CD4-positive, alpha-beta memory T cell (primary cell): Measurements from ENCODE around the gene RS1. TPM values are rescaled to one million over a fixed set of nuclear protein-coding genes. Genes with fewer than 3 reads are reported as not detected.

ENCODE experiments used
- CTCF ChIA-PET: fragments of 350-600 bp; sonication (Branson Sonifier 250); formaldehyde crosslinking; loops from one replicate; lab custom pipeline; 2021; ENCODE audit warnings: inconsistent platforms; ENCODE audit not compliant: partially characterized antibody; lab: Charles Lee
- POLR2A ChIA-PET: fragments of 350-600 bp; sonication (Branson Sonifier 250); formaldehyde crosslinking; loops from one replicate; lab custom pipeline; 2021; ENCODE audit not compliant: partially characterized antibody; lab: Charles Lee
- DNase-seq, 5 donors: peaks; one replicate each; pipeline versions ENCODE4 v3.0.0 to v3.0.0-alpha.2; 2020 to 2022; ENCODE audit warnings: mixed read lengths in 1 of 5
- H3K27ac ChIP-seq: one replicate; pipeline ENCODE4 v1.7.0; 2013; ENCODE audit warnings: low read depth, low read length
- H3K27me3 ChIP-seq: 2 replicates; pipeline ENCODE4 v1.7.0; 2013; ENCODE audit warnings: mild to moderate bottlenecking, low read length, moderate library complexity; ENCODE audit not compliant: insufficient read depth
- H3K36me3 ChIP-seq: 2 replicates; pipeline ENCODE4 v1.7.0; 2013; ENCODE audit warnings: mild to moderate bottlenecking, low read length, moderate library complexity; ENCODE audit not compliant: insufficient read depth
- H3K4me1 ChIP-seq: 2 replicates; pipeline ENCODE4 v1.7.0; 2013; ENCODE audit warnings: mild to moderate bottlenecking, low read length, moderate library complexity; ENCODE audit not compliant: insufficient read depth
- H3K4me3 ChIP-seq, 2 donors: one replicate each; pipeline ENCODE4 v1.7.0; 2013; ENCODE audit warnings: low read length in 2 of 2, mild to moderate bottlenecking in 1 of 2
- H3K9me3 ChIP-seq, 2 donors: one replicate each; pipeline ENCODE4 v1.7.0; 2013; ENCODE audit warnings: low read length in 2 of 2, control low read depth in 1 of 2; ENCODE audit not compliant: control insufficient read depth in 1 of 2
- H3K27ac Mint-ChIP-seq, 7 donors: one replicate each; pipeline ENCODE4 v1.8.0; 2020 to 2021; ENCODE audit warnings: mixed read lengths in 7 of 7, mild to moderate bottlenecking in 6 of 7, inconsistent platforms in 3 of 7, moderate library complexity in 3 of 7
- H3K27me3 Mint-ChIP-seq, 2 donors: one replicate each; pipeline ENCODE4 v1.8.0; 2020 to 2021; ENCODE audit warnings: mixed read lengths in 2 of 2
- H3K36me3 Mint-ChIP-seq, 2 donors: one replicate each; pipeline ENCODE4 v1.8.0; 2020 to 2021; ENCODE audit warnings: mixed read lengths in 2 of 2, inconsistent platforms in 1 of 2, mild to moderate bottlenecking in 1 of 2
- H3K4me1 Mint-ChIP-seq, 4 donors: one replicate each; pipeline ENCODE4 v1.8.0; 2020 to 2021; ENCODE audit warnings: mixed read lengths in 4 of 4, mild to moderate bottlenecking in 1 of 4
- H3K4me3 Mint-ChIP-seq, 8 donors: one replicate each; pipeline ENCODE4 v1.8.0; 2020 to 2021; ENCODE audit warnings: mixed read lengths in 8 of 8, mild to moderate bottlenecking in 7 of 8, moderate library complexity in 6 of 8, inconsistent platforms in 3 of 8
- H3K9me3 Mint-ChIP-seq, 8 donors: one replicate each; pipeline ENCODE4 v1.8.0; 2020 to 2021; ENCODE audit warnings: mixed read lengths in 8 of 8, mild to moderate bottlenecking in 5 of 8, inconsistent platforms in 3 of 8, moderate library complexity in 1 of 8
- intact Hi-C: fragments of 100-400 bp; cut with micrococcal nuclease; formaldehyde crosslinking; loops from one replicate; pipeline ENCODE4 v1.15.1; 2023
- polyA plus RNA-seq, 2 donors: library from polyadenylated mRNA; unstranded; fragments of 300-500 nt; fragmentation: Illumina TruSeq; gene quantifications; one replicate each; pipeline ENCODE4 v1.2.3, GENCODE V29; 2021
- total RNA-seq, 2 experiments: library from RNA; stranded (reverse); gene quantifications; one replicate each; pipeline ENCODE4 v1.2.3, GENCODE V29; 2021

RS1 gene
- total and polyA plus RNA-seq, 4 experiments from 2014 or later = not detected

- Histone ChIP-seq H3K27ac (no peak overlapping the region), H3K4me1 (no peaks in the 10 kb centered on the region), H3K36me3 (no peaks in the 10 kb centered on the region), H3K27me3 (no peaks in the 10 kb centered on the region), H3K4me3 (no peak overlapping the region), H3K9me3 (no peaks in the 10 kb centered on the region)
- POLR2A ChIA-PET = no interaction called here
- H3K36me3 Mint-ChIP-seq = peaks cover 13% of the 10 kb centered on the region in 2 donors
- CTCF ChIA-PET = no interaction called here
- H3K4me1 Mint-ChIP-seq = no peaks in the 10 kb centered on the region
- no peak for DNase-seq
- no peak overlapping the region for H3K4me3 Mint-ChIP-seq
- H3K27ac Mint-ChIP-seq = no peak overlapping the region
- no peaks in the 10 kb centered on the region for H3K9me3 Mint-ChIP-seq
- no peaks in the 10 kb centered on the region for H3K27me3 Mint-ChIP-seq
- intact Hi-C loops = no loop called here
These were observed 51.6 kb downstream of the RS1 start for GRCh38 chrX:18620349-18620748.

GRCh38 chrX:18619288-18619687, 52.6 kb downstream of the RS1 start:
- H3K27ac Mint-ChIP-seq = no peak overlapping the region
- ChIA-PET POLR2A (no interaction called here), CTCF (no interaction called here)
- H3K9me3 ChIP-seq = no peaks in the 10 kb centered on the region
- peaks cover 8 to 11% of the 10 kb centered on the region in 2 donors for H3K36me3 Mint-ChIP-seq
- no peaks in the 10 kb centered on the region for H3K4me1 ChIP-seq
- H3K9me3 Mint-ChIP-seq = no peaks in the 10 kb centered on the region
- no peaks in the 10 kb centered on the region for H3K27me3 ChIP-seq
- intact Hi-C loops = no loop called here
- H3K4me3 ChIP-seq = no peak overlapping the region
- DNase-seq = no peak
- H3K27me3 Mint-ChIP-seq = no peaks in the 10 kb centered on the region
- H3K4me3 Mint-ChIP-seq = no peak overlapping the region
- no peaks in the 10 kb centered on the region for H3K36me3 ChIP-seq
- no peaks in the 10 kb centered on the region for H3K4me1 Mint-ChIP-seq
- H3K27ac ChIP-seq = no peak overlapping the region

DNA sequence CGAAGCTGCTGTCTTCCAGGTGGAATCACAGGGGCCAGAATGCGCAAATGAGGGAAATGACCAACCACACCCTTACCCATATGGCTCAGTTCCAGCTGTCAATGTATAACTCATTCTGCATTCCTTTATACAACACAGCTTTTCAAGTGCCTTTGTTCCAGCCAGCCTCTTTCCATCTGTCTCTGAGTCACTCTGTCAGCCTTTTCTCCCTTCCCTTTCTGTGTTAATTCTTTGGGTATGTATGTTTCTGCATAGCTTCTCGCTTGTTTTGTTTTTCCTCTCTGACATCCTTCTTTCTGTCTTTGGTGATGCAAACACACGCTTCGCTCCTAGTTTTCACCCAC, 54.5 kb downstream of the RS1 start:
- ChIA-PET CTCF (no interaction called here), POLR2A (no interaction called here)
- no peak overlapping the region for H3K27ac ChIP-seq
- H3K9me3 Mint-ChIP-seq = no peaks in the 10 kb centered on the region
- no peak overlapping the region for H3K27ac Mint-ChIP-seq
- H3K9me3 ChIP-seq = no peaks in the 10 kb centered on the region
- H3K4me1 Mint-ChIP-seq = no peaks in the 10 kb centered on the region
- no peaks in the 10 kb centered on the region for H3K27me3 Mint-ChIP-seq
- H3K4me3 Mint-ChIP-seq = no peak overlapping the region
- no peak overlapping the region for H3K4me3 ChIP-seq
- peaks cover 8 to 11% of the 10 kb centered on the region in 2 donors for H3K36me3 Mint-ChIP-seq
- no peaks in the 10 kb centered on the region for H3K36me3 ChIP-seq
- H3K4me1 ChIP-seq = no peaks in the 10 kb centered on the region
- no peak for DNase-seq
- intact Hi-C loops = no loop called here
- no peaks in the 10 kb centered on the region for H3K27me3 ChIP-seq

DNA sequence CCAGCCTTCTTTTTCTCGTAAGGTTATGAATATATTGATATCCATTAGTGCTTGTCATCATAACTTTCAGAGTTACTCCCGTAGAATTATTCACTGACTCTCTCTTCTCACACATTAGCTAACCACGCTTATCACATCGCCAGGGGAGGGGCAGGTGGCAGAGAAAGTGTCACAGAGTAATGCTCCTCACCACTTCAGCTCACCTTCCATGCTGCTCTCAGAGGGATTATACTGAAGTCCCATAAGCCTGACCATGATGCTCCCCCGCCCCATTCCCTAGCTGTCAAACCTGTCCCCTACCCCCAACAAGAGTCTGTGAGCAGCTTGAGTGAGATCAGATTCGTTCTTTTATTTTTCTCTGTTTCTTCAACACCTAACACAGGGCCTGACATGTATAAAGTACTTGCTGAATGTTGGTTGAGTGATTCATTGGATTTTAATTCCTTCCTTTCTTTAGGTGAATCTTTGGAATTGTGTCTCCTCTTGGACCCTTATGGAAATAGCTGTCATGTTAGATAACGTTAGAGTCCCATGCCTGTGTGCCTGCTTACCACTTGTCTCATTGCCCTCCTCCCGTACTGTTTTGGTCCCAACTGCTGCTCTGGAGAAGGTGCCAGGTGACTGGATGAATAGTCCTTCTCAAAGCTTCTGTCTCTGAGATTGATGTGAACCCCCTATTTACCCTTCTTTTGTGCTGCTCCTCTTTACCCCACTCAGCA, 55.1 kb downstream of the RS1 start:
- H3K4me3 ChIP-seq = no peak overlapping the region
- Mint-ChIP-seq H3K4me1 (no peaks in the 10 kb centered on the region), H3K4me3 (no peak overlapping the region), H3K27me3 (no peaks in the 10 kb centered on the region), H3K27ac (no peak overlapping the region), H3K36me3 (peaks cover 8 to 11% of the 10 kb centered on the region in 2 donors), H3K9me3 (no peaks in the 10 kb centered on the region)
- H3K4me1 ChIP-seq = no peaks in the 10 kb centered on the region
- ChIA-PET CTCF (interaction anchor here (0.9 kb wide), 1 partner anchor 270 kb away, joined by 3 read pairs; no protein-coding TSS in a partner anchor), POLR2A (no interaction called here)
- H3K9me3 ChIP-seq = no peaks in the 10 kb centered on the region
- H3K27me3 ChIP-seq = no peaks in the 10 kb centered on the region
- H3K36me3 ChIP-seq = no peaks in the 10 kb centered on the region
- DNase-seq = no peak
- no peak overlapping the region for H3K27ac ChIP-seq
- intact Hi-C loops = no loop called here

- H3K36me3 ChIP-seq = no peaks in the 10 kb centered on the region
- H3K4me3 ChIP-seq = no peak overlapping the region
- Mint-ChIP-seq H3K27me3 (no peaks in the 10 kb centered on the region), H3K4me1 (no peaks in the 10 kb centered on the region), H3K36me3 (peaks cover 12 to 17% of the 10 kb centered on the region in 2 donors), H3K4me3 (no peak overlapping the region), H3K9me3 (peaks cover 0 to 2% (median 0%) of the 10 kb centered on the region in 8 donors), H3K27ac (no peak overlapping the region)
- DNase-seq = no peak
- CTCF ChIA-PET = no interaction called here
- H3K4me1 ChIP-seq = no peaks in the 10 kb centered on the region
- H3K27ac ChIP-seq = no peak overlapping the region
- POLR2A ChIA-PET = no interaction called here
- no peaks in the 10 kb centered on the region for H3K27me3 ChIP-seq
- no peaks in the 10 kb centered on the region for H3K9me3 ChIP-seq
- intact Hi-C loops = no loop called here
These were observed 57.8 kb downstream of the RS1 start for GRCh38 chrX:18613930-18614639.

DNA sequence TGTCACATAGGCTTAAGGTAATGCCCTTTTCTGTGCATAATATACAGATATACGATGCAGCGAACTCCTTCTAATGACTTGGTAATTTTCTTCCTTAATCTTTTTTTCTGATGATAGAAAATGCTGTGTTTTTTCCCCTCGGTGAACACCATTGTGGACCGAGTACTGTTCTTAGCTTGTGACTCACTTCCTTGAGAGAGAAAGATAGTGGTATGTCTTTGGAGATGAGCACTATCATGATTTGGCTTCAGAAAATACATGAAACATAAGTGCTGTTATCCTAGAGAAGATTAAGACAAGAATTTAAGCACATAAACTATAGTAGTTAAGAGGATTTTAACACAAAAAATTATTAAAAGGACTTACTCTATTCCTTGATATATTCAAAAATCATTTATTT, 63.9 kb downstream of the RS1 start:
- Histone ChIP-seq H3K9me3 (no peaks in the 10 kb centered on the region), H3K27ac (no peak overlapping the region), H3K27me3 (no peaks in the 10 kb centered on the region), H3K4me3 (no peak overlapping the region), H3K36me3 (no peaks in the 10 kb centered on the region), H3K4me1 (no peaks in the 10 kb centered on the region)
- CTCF ChIA-PET = no interaction called here
- POLR2A ChIA-PET = no interaction called here
- Mint-ChIP-seq H3K4me1 (no peaks in the 10 kb centered on the region), H3K4me3 (no peak overlapping the region), H3K27me3 (no peaks in the 10 kb centered on the region), H3K27ac (no peak overlapping the region), H3K36me3 (peaks cover 18 to 29% of the 10 kb centered on the region in 2 donors), H3K9me3 (peaks cover 0 to 2% (median 0%) of the 10 kb centered on the region in 8 donors)
- intact Hi-C loops = no loop called here
- DNase-seq = no peak

- Histone ChIP-seq H3K36me3 (no peaks in the 10 kb centered on the region), H3K4me3 (no peak overlapping the region), H3K4me1 (no peaks in the 10 kb centered on the region), H3K9me3 (no peaks in the 10 kb centered on the region), H3K27me3 (no peaks in the 10 kb centered on the region), H3K27ac (no peak overlapping the region)
- Mint-ChIP-seq H3K4me1 (no peaks in the 10 kb centered on the region), H3K27ac (no peak overlapping the region), H3K36me3 (peaks cover 10 to 15% of the 10 kb centered on the region in 2 donors), H3K4me3 (no peak overlapping the region), H3K27me3 (no peaks in the 10 kb centered on the region), H3K9me3 (no peaks in the 10 kb centered on the region)
- ChIA-PET POLR2A (no interaction called here), CTCF (no interaction called here)
- DNase-seq = no peak
- intact Hi-C loops = no loop called here
These were observed 73.5 kb downstream of the RS1 start for GRCh38 chrX:18598413-18598812.
